ENCODE data around the gene PRPF6. TPM values are rescaled to one million over a fixed set of nuclear protein-coding genes. Genes with fewer than 3 reads are reported as not detected.
A peak's percentile ranks its signal among the peaks of the same experiment; 100 is the strongest.

PRPF6 gene
- polyA plus RNA-seq, 3 donors: 29.1 to 47.7 (median 34.5) TPM

- no peaks in the 10 kb centered on the region for H4K20me1 ChIP-seq (ENCODE audit: insufficient read depth, low read length)
- H3K27me3 ChIP-seq (ENCODE audit: control insufficient read depth in 2 of 2, insufficient read depth in 2 of 2, low read length in 2 of 2): peaks cover 0 to 9% of the 10 kb centered on the region in 2 donors
- intact Hi-C loops (cut with micrococcal nuclease): no loop called here
- H3K27ac Mint-ChIP-seq: no peak overlapping the region
- peaks cover 63 to 85% of the 10 kb centered on the region in 2 donors for H3K36me3 ChIP-seq (replicated peaks in 1 of 2; ENCODE audit: control insufficient read depth in 1 of 2, insufficient read depth in 2 of 2, low read length in 2 of 2)
- H3K4me3 ChIP-seq (replicated peaks in 1 of 3; ENCODE audit: low read depth in 2 of 3, low read length in 3 of 3): no peak overlapping the region
- no peak overlapping the region for H3K4me2 ChIP-seq (replicated peaks; ENCODE audit: extremely low read depth, low read length, poor library complexity, severe bottlenecking)
- DNase-seq: no peak
- 98% methylated on average over 12 of the region's 19 CpGs for WGBS (ENCODE audit: insufficient coverage)
- no peak overlapping the region for H3K9ac ChIP-seq (ENCODE audit: insufficient read depth, low read length, poor library complexity, severe bottlenecking)
- H3K9me3 ChIP-seq (replicated peaks in 1 of 2; ENCODE audit: control insufficient read depth in 1 of 2, insufficient read depth in 1 of 2, low read length in 2 of 2): no peaks in the 10 kb centered on the region
- TF ChIP-seq CTCF (IDR thresholded peaks at IDR 0.05): no peak
- peaks cover 0 to 2% (median 0%) of the 10 kb centered on the region in 7 donors for H3K9me3 Mint-ChIP-seq
- H3K79me2 ChIP-seq (ENCODE audit: insufficient read depth, low read length): no peaks in the 10 kb centered on the region
- H2AFZ ChIP-seq (ENCODE audit: insufficient read depth, low read depth, low read length, poor library complexity, severe bottlenecking): no peak overlapping the region
- no peak overlapping the region for H3K4me3 Mint-ChIP-seq
- no peaks in the 10 kb centered on the region for H3K4me1 ChIP-seq (ENCODE audit: control insufficient read depth in 1 of 2, insufficient read depth in 2 of 2, low read length in 2 of 2)
- H3K4me1 Mint-ChIP-seq: no peaks in the 10 kb centered on the region
- no peak overlapping the region for H3K27ac ChIP-seq (ENCODE audit: low read depth in 1 of 2, low read length in 2 of 2)
- H3K36me3 Mint-ChIP-seq: peaks cover 74 to 81% of the 10 kb centered on the region in 2 donors
- peaks cover 11 to 12% (median 11%) of the 10 kb centered on the region in 3 donors for H3K27me3 Mint-ChIP-seq (ENCODE audit: low read depth in 3 of 3)
These were observed 50.9 kb downstream of the PRPF6 start for GRCh38 chr20:64031822-64032314.

GRCh38 chr20:64032706-64033624 lies 52.0 kb downstream of the PRPF6 start:
- intact Hi-C loops (cut with micrococcal nuclease): no loop called here
- 96% methylated on average over 26 of the region's 31 CpGs for WGBS (ENCODE audit: insufficient coverage)
- DNase-seq: no peak
- no peak overlapping the region for H3K4me3 Mint-ChIP-seq
- peaks cover 3% of the 10 kb centered on the region in 2 donors for H3K4me1 ChIP-seq (ENCODE audit: control insufficient read depth in 1 of 2, insufficient read depth in 2 of 2, low read length in 2 of 2)
- peaks cover 52 to 74% of the 10 kb centered on the region in 2 donors for H3K36me3 ChIP-seq (replicated peaks in 1 of 2; ENCODE audit: control insufficient read depth in 1 of 2, insufficient read depth in 2 of 2, low read length in 2 of 2)
- H3K4me2 ChIP-seq (replicated peaks; ENCODE audit: extremely low read depth, low read length, poor library complexity, severe bottlenecking): no peak overlapping the region
- H3K9me3 Mint-ChIP-seq: peaks cover 0 to 2% (median 0%) of the 10 kb centered on the region in 7 donors
- H3K9me3 ChIP-seq (replicated peaks in 1 of 2; ENCODE audit: control insufficient read depth in 1 of 2, insufficient read depth in 1 of 2, low read length in 2 of 2): no peaks in the 10 kb centered on the region
- H3K27ac ChIP-seq (ENCODE audit: low read depth in 1 of 2, low read length in 2 of 2): no peak overlapping the region
- H3K27me3 Mint-ChIP-seq (ENCODE audit: low read depth in 3 of 3): peaks cover 19 to 22% (median 22%) of the 10 kb centered on the region in 3 donors
- H3K4me1 Mint-ChIP-seq: peaks cover 4% of the 10 kb centered on the region
- no peak overlapping the region for H2AFZ ChIP-seq (ENCODE audit: insufficient read depth, low read depth, low read length, poor library complexity, severe bottlenecking)
- no peaks in the 10 kb centered on the region for H4K20me1 ChIP-seq (ENCODE audit: insufficient read depth, low read length)
- peaks cover 9 to 20% of the 10 kb centered on the region in 2 donors for H3K27me3 ChIP-seq (ENCODE audit: control insufficient read depth in 2 of 2, insufficient read depth in 2 of 2, low read length in 2 of 2)
- peak overlapping the region in 1 of 7 donors; percentile 40 for H3K27ac Mint-ChIP-seq
- H3K9ac ChIP-seq (ENCODE audit: insufficient read depth, low read length, poor library complexity, severe bottlenecking): no peak overlapping the region
- no peaks in the 10 kb centered on the region for H3K79me2 ChIP-seq (ENCODE audit: insufficient read depth, low read length)
- TF ChIP-seq CTCF (IDR thresholded peaks at IDR 0.05): no peak
- H3K4me3 ChIP-seq (replicated peaks in 1 of 3; ENCODE audit: low read depth in 2 of 3, low read length in 3 of 3): no peak overlapping the region
- peaks cover 63 to 70% of the 10 kb centered on the region in 2 donors for H3K36me3 Mint-ChIP-seq

Measured in CD14-positive monocyte (primary cell).